GM23338 (cell line): ENCODE results near the gene ZEB1. TPM values are rescaled to one million over a fixed set of nuclear protein-coding genes. Genes with fewer than 3 reads are reported as not detected.

Experiments
- ATAC-seq: fragments of 200-7000 bp; cut with Tn5 transposase; 3 replicates; pipeline ENCODE4 v1.9.1; 2020
- DNase-seq: peaks from one replicate; pipeline ENCODE4 v3.0.0-alpha.2; 2015; ENCODE audit warnings: low spot score
- H2AFZ ChIP-seq: fragments of 200-600 bp; sonication (generic); 2 replicates; pipeline ENCODE4 v1.8.0; 2016; ENCODE audit warnings: antibody characterized with exemption, mild to moderate bottlenecking, moderate library complexity
- H3F3A ChIP-seq: fragments of 200-600 bp; sonication (generic); replicated peaks from 2 replicates; pipeline ENCODE4 v1.8.0; 2017; ENCODE audit warnings: antibody characterized with exemption, mixed run types, low read depth
- H3K27ac ChIP-seq: fragments of 200-600 bp; sonication (generic); 2 replicates; pipeline ENCODE4 v1.6.1; 2016; ENCODE audit warnings: low read depth
- H3K27me3 ChIP-seq: fragments of 200-600 bp; sonication (generic); 2 replicates; pipeline ENCODE4 v1.8.0; 2016; ENCODE audit warnings: mild to moderate bottlenecking, mixed run types, moderate library complexity; ENCODE audit not compliant: insufficient read depth
- H3K36me3 ChIP-seq: fragments of 200-600 bp; sonication (generic); 2 replicates; pipeline ENCODE4 v1.8.0; 2016; ENCODE audit warnings: mild to moderate bottlenecking; ENCODE audit not compliant: insufficient read depth
- H3K4me1 ChIP-seq: fragments of 200-600 bp; sonication (generic); 2 replicates; pipeline ENCODE4 v1.8.0; 2016; ENCODE audit warnings: mild to moderate bottlenecking, moderate library complexity; ENCODE audit not compliant: insufficient read depth
- H3K4me2 ChIP-seq: fragments of 200-600 bp; sonication (generic); 2 replicates; pipeline ENCODE4 v1.7.1; 2017; ENCODE audit warnings: mixed run types
- H3K4me3 ChIP-seq: fragments of 200-600 bp; sonication (generic); 2 replicates; pipeline ENCODE4 v1.6.1; 2016; ENCODE audit warnings: mixed run types
- H3K79me2 ChIP-seq: fragments of 200-600 bp; sonication (generic); replicated peaks from 2 replicates; pipeline ENCODE4 v1.8.0; 2017; ENCODE audit warnings: mild to moderate bottlenecking; ENCODE audit not compliant: insufficient read depth
- H3K9me2 ChIP-seq: fragments of 200-600 bp; sonication (generic); 2 replicates; pipeline ENCODE4 v1.8.0; 2017; ENCODE audit not compliant: insufficient read depth
- H4K20me1 ChIP-seq: fragments of 200-600 bp; sonication (generic); replicated peaks from 2 replicates; pipeline ENCODE4 v1.8.0; 2017; ENCODE audit warnings: mild to moderate bottlenecking; ENCODE audit not compliant: insufficient read depth
- H3K27ac Mint-ChIP-seq: 2 replicates; pipeline ENCODE4 v1.8.0; 2020; ENCODE audit warnings: inconsistent platforms, mild to moderate bottlenecking, moderate library complexity, mixed read lengths
- H3K27me3 Mint-ChIP-seq: 3 replicates; pipeline ENCODE4 v1.8.0; 2022; ENCODE audit warnings: low read depth, mild to moderate bottlenecking, moderate library complexity, mixed read lengths, inconsistent platforms; ENCODE audit not compliant: insufficient read depth, poor library complexity
- H3K36me3 Mint-ChIP-seq: 3 replicates; pipeline ENCODE4 v1.8.0; 2021; ENCODE audit warnings: low read depth, mild to moderate bottlenecking, inconsistent platforms, moderate library complexity, mixed read lengths
- H3K4me1 Mint-ChIP-seq: 3 replicates; pipeline ENCODE4 v1.8.0; 2020; ENCODE audit warnings: mild to moderate bottlenecking, inconsistent platforms, mixed read lengths
- H3K4me3 Mint-ChIP-seq: 3 replicates; pipeline ENCODE4 v1.8.0; 2021; ENCODE audit warnings: moderate library complexity, mild to moderate bottlenecking, inconsistent platforms, mixed read lengths
- H3K9me3 Mint-ChIP-seq: 3 replicates; pipeline ENCODE4 v1.8.0; 2020; ENCODE audit warnings: moderate library complexity, mild to moderate bottlenecking, inconsistent platforms, mixed read lengths
- CREB1 ChIP-seq: fragments of 250-450 bp; sonication (Bioruptor Pico); IDR thresholded peaks from 2 replicates; pipeline ENCODE4 v1.5.0; 2020; ENCODE audit warnings: low read depth, mild to moderate bottlenecking, moderate library complexity
- POLR2AphosphoS5 ChIP-seq: IDR thresholded peaks from 2 replicates; pipeline ENCODE4 v1.6.1; 2016; ENCODE audit warnings: antibody characterized with exemption, low read depth
- ZNF331 ChIP-seq: fragments of 250-450 bp; sonication (Bioruptor Pico); IDR thresholded peaks from 2 replicates; pipeline ENCODE4 v1.5.0; 2020; ENCODE audit warnings: low read depth, mild to moderate bottlenecking, moderate library complexity
- polyA plus RNA-seq: library from polyadenylated mRNA; unstranded; fragments of >200 nt; fragmentation: Nextera tagmentation; extraction: Ambion mirVana; gene quantifications from 2 replicates; pipeline ENCODE4 v1.2.1, GENCODE V29; 2016
- total RNA-seq: library from RNA; depleted of rRNA; stranded (reverse); fragments of >200 nt; shearing (Covaris generic); gene quantifications from 2 replicates; pipeline ENCODE4 v1.2.3, GENCODE V29; 2014
- TF ChIP-seq, protein P1 (sequence below): IDR thresholded peaks from 2 replicates; pipeline ENCODE4 v1.6.1; 2016; ENCODE audit warnings: antibody characterized with exemption
- TF ChIP-seq, protein P2 (sequence below), 2 experiments: fragments of 200-600 bp in 1 of 2; sonication (generic) in 1 of 2; conservative IDR thresholded peaks; 2 replicates each; pipeline versions ENCODE4 v1.5.1 to v1.6.1; 2016 to 2017; ENCODE audit warnings: antibody characterized with exemption in 2 of 2, low read depth in 2 of 2, mild to moderate bottlenecking in 2 of 2, moderate library complexity in 1 of 2

ZEB1 gene
- total and polyA plus RNA-seq, 2 experiments from 2014 or later = 0.16 to 0.45 TPM

DNA sequence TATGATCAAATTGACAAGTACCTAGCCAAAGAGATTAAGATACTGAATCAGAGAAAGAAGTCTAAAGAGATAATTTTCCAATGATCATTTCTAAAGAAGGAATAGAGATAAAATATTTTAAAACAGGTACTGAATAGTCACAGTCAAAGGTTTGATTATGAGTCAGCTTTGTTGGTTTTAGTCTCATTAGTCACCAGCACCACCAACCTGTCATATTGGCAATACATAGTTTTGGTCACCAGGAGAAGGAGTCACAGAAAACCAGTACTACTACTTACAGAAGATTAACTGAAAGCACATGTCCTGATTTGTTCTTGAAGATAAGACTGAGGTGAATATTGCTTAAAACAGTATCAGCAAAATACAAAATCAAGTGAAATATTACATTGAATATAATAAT, 34.6 kb downstream of the ZEB1 start:
- no peaks in the 10 kb centered on the region for H3K79me2 ChIP-seq
- H3K36me3 ChIP-seq = no peaks in the 10 kb centered on the region
- H3K4me1 ChIP-seq = peaks cover 7% of the 10 kb centered on the region; the same call in 1 of the 2 replicates
- no peak overlapping the region for H2AFZ ChIP-seq
- H3K4me3 Mint-ChIP-seq = no peak overlapping the region
- no peak overlapping the region for H3K27ac ChIP-seq
- DNase-seq (peak; percentile 7), ATAC-seq (no peak)
- no peaks in the 10 kb centered on the region for H3K36me3 Mint-ChIP-seq
- no peak overlapping the region for H3K27ac Mint-ChIP-seq
- H3K4me3 ChIP-seq = no peak overlapping the region
- TF ChIP-seq, protein P1, sequence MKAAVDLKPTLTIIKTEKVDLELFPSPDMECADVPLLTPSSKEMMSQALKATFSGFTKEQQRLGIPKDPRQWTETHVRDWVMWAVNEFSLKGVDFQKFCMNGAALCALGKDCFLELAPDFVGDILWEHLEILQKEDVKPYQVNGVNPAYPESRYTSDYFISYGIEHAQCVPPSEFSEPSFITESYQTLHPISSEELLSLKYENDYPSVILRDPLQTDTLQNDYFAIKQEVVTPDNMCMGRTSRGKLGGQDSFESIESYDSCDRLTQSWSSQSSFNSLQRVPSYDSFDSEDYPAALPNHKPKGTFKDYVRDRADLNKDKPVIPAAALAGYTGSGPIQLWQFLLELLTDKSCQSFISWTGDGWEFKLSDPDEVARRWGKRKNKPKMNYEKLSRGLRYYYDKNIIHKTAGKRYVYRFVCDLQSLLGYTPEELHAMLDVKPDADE = no peak
- TF ChIP-seq, protein P2, sequence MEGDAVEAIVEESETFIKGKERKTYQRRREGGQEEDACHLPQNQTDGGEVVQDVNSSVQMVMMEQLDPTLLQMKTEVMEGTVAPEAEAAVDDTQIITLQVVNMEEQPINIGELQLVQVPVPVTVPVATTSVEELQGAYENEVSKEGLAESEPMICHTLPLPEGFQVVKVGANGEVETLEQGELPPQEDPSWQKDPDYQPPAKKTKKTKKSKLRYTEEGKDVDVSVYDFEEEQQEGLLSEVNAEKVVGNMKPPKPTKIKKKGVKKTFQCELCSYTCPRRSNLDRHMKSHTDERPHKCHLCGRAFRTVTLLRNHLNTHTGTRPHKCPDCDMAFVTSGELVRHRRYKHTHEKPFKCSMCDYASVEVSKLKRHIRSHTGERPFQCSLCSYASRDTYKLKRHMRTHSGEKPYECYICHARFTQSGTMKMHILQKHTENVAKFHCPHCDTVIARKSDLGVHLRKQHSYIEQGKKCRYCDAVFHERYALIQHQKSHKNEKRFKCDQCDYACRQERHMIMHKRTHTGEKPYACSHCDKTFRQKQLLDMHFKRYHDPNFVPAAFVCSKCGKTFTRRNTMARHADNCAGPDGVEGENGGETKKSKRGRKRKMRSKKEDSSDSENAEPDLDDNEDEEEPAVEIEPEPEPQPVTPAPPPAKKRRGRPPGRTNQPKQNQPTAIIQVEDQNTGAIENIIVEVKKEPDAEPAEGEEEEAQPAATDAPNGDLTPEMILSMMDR (conservative IDR thresholded peaks at IDR 0.05; ENCODE audit: low read depth in 2 of 2) = peak in 1 of 2 experiments; percentile 23; a peak in 1 of 4 replicates
- H3K4me1 Mint-ChIP-seq = peaks cover 8% of the 10 kb centered on the region; the same call in 2 of the 3 replicates
- H3K9me3 Mint-ChIP-seq = no peaks in the 10 kb centered on the region
- H4K20me1 ChIP-seq = no peaks in the 10 kb centered on the region
- H3K27me3 ChIP-seq = no peaks in the 10 kb centered on the region
- H3K27me3 Mint-ChIP-seq = no peaks in the 10 kb centered on the region
- no peak overlapping the region for H3K4me2 ChIP-seq
- H3K9me2 ChIP-seq = no peaks in the 10 kb centered on the region
- no peaks in the 10 kb centered on the region for H3F3A ChIP-seq

DNA sequence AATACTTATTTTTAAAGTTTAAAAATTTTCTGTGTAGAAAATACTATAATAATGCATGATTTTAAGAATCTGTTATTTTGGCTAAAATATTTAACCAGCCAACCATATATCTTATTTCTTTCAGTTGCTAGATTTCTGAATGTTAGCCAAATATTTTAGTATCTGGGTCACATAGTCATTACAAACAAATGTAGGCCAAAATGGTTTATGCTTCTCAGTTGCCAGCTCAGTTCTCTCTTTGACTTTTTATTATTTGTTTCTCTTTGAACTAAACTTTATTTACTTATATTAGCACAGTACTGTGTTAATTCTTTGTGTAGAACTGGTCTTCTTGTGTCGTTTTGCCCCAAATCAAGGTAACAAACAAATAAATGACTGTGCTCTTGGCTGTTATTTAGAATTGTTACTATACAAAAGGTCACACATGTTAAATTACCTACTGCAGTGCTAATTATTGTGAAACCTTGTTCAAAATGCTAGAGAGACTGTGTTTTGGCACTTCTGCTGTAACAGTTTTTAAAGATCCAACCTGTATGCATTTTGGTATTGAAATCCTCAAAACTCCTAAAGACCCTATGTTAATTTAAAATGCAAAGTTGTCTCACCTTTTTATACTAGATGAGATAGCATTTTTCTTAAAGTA, 39.8 kb downstream of the ZEB1 start:
- no peaks in the 10 kb centered on the region for H3K27me3 ChIP-seq
- Mint-ChIP-seq H3K4me1 (no peaks in the 10 kb centered on the region), H3K36me3 (peaks cover 16% of the 10 kb centered on the region), H3K4me3 (no peak overlapping the region), H3K27me3 (no peaks in the 10 kb centered on the region), H3K27ac (no peak overlapping the region), H3K9me3 (peaks cover 27% of the 10 kb centered on the region)
- no peak for DNase-seq
- H3K36me3 ChIP-seq = no peaks in the 10 kb centered on the region
- H3F3A ChIP-seq = no peaks in the 10 kb centered on the region
- TF ChIP-seq CREB1 (CRISPR knock-in tag) (no peak), POLR2AphosphoS5 (no peak), ZNF331 (CRISPR knock-in tag) (no peak)
- TF ChIP-seq, protein P1 = no peak
- TF ChIP-seq, protein P2 (conservative IDR thresholded peaks at IDR 0.05; ENCODE audit: low read depth in 2 of 2) = no peak
- no peak overlapping the region for H3K4me3 ChIP-seq
- no peaks in the 10 kb centered on the region for H4K20me1 ChIP-seq
- no peaks in the 10 kb centered on the region for H3K9me2 ChIP-seq
- no peak overlapping the region for H3K4me2 ChIP-seq
- ATAC-seq = no peak
- H3K27ac ChIP-seq = no peak overlapping the region
- H3K79me2 ChIP-seq = no peaks in the 10 kb centered on the region
- H3K4me1 ChIP-seq = no peaks in the 10 kb centered on the region
- H2AFZ ChIP-seq = peak overlapping the region; percentile 39; the same call in 1 of the 2 replicates
